Measurements from ENCODE around the gene DYNLT5.
A peak's percentile ranks its signal among the peaks of the same experiment; 100 is the strongest.
"Not testable (repeated sequence)": the region's sequence is repeated elsewhere in the genome, so short reads cannot be mapped to it uniquely, and the experiment has no call there.

The DYNLT5 gene

DNA sequence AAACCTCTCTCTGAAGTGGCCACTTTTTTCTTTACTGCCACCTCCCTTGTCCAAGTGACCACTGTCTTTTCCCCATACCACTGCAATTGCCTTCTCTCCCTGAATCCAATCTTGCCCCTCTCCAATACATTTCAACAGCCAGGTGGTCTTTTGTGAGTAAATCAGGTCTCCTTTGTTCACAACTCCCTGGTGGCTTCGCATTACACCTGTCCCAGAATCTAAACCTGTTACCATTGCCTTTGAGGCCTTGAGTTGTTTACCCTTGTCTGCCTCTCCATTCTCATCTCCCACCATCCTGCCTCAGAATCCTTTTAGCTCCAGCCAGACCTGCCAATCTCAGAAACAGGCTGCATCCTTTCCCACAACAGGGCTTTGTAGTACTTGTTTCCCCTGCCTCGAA lies 21.8 kb upstream of the DYNLT5 start:
- Histone ChIP-seq H3K4me3 (ENCODE audit: low read length) (no peak overlapping the region), H3K27me3 (replicated peaks; ENCODE audit: control insufficient read depth, insufficient read depth, low read length) (no peaks in the 10 kb centered on the region), H3K9ac (ENCODE audit: low read length) (no peak overlapping the region), H3K9me3 (ENCODE audit: control insufficient read depth, low read length) (no peaks in the 10 kb centered on the region), H3K36me3 (ENCODE audit: control insufficient read depth, insufficient read depth, low read length, severe bottlenecking) (no peaks in the 10 kb centered on the region), H3K4me1 (ENCODE audit: control insufficient read depth, insufficient read depth, low read length) (peaks cover 29% of the 10 kb centered on the region)
- DNase-seq (ENCODE audit: low read depth), result no peak

DNA sequence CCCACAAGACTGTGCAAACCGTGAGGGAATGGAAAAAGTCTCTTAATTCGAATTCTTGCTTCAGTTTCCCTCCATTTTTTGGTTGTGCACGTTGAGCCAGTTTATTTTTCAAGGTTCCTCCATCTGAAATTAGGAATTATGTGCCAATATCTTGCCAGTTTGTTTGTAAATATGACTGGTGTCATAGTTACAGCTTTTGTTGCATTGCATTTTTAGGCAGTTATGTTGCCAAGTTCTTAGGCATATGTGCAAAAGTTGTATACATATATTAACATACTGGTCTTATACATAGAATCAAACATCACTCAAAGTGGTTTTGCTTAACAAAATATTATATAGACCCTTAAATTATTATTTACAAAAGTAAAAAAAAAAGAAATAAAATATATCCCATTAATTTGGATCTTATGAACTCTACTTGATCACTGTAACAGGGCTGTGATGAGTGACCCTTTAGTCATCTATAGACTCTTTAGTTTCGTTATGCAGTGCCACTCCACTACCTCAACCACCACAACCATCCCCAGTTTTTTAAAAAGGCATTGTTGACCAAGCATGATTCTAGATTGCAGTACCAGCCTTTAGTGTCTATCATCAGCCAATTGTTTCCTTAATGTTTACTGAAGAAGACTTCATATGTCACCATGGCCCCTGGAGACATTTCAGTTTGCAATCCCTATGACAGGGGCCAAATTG lies 20.9 kb upstream of the DYNLT5 start:
- Histone ChIP-seq H3K4me1 (ENCODE audit: control insufficient read depth, insufficient read depth, low read length) (peaks cover 22% of the 10 kb centered on the region), H3K9ac (ENCODE audit: low read length) (no peak overlapping the region)
- DNase-seq (ENCODE audit: low read depth), result no peak

DNA sequence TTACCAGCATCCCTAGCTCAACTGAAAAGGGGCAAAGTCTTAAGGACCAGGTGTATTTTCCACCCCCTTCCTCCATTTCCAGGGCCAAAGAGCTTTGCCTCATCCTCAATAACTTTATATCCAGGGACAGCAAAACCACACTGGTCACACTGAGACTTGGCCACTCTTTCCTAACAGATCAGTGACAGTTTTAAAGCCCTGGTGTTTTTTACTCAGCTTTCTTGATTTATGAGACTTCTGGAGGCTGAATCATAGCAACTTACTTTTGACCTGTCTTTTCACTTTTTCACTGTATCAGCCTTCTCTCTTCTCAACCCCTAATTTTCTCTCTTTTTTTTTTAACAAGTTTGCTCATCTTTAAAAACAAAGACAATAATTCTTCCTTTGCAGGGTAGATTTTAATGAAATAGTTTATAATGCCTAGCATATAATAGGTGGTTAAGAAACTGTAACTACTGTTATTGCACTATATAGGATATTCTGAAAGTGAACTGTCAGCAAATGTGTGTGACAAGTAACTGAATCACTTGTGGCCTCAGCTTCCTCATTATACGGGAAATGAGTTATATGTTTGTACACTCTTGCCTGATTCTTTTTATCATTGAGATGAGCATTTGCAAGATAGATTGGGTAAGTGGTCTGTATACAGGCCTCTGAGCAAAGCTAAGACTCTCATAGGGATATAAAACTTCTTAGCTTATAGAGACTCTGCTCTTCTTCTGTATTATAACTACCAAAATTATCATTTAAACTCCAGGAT lies 19.7 kb upstream of the DYNLT5 start:
- no peaks in the 10 kb centered on the region for H3K27me3 ChIP-seq (replicated peaks; ENCODE audit: control insufficient read depth, insufficient read depth, low read length)
- no peak overlapping the region for H3K9ac ChIP-seq (ENCODE audit: low read length)
- no peaks in the 10 kb centered on the region for H3K36me3 ChIP-seq (ENCODE audit: control insufficient read depth, insufficient read depth, low read length, severe bottlenecking)
- H3K9me3 ChIP-seq (ENCODE audit: control insufficient read depth, low read length), result no peaks in the 10 kb centered on the region
- DNase-seq (ENCODE audit: low read depth), result no peak
- no peak overlapping the region for H3K4me3 ChIP-seq (ENCODE audit: low read length)
- H3K4me1 ChIP-seq (ENCODE audit: control insufficient read depth, insufficient read depth, low read length), result peaks cover 19% of the 10 kb centered on the region

More for the DNA sequence above, 20.9 kb upstream of the DYNLT5 start:
- H3K4me3 ChIP-seq (ENCODE audit: low read length), result no peak overlapping the region
- H3K36me3 ChIP-seq (ENCODE audit: control insufficient read depth, insufficient read depth, low read length, severe bottlenecking), result no peaks in the 10 kb centered on the region
- no peaks in the 10 kb centered on the region for H3K9me3 ChIP-seq (ENCODE audit: control insufficient read depth, low read length)
- H3K27me3 ChIP-seq (replicated peaks; ENCODE audit: control insufficient read depth, insufficient read depth, low read length), result no peaks in the 10 kb centered on the region

DNA sequence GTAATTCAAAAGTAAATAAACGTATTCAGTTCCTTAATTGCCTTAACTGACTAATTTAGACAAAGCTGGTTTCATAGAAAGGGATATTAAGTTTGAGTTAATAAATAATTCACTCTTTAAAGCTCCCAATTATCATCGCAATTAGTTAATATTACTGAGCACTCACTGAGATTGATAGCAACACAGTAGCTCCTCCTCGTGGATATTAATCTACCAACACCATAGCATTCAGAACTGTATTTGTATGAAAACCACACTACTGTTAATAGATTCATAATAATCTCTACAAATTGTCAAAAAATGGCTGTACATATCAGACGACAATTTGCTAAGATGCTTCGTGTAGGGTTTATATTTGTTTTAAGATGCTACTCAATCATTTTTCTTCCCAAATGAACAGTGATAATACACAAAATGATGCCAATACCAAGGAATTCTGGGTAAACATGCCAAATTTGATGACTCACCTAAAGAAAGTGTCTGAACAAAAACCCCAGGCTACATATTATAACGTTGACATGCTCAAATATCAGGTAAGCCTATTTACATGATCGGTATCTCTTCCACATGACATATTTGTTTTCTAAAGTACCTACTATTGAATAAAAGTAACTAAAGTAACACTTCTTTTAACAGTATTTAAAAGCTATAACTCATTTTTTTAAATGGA lies 18.8 kb upstream of the DYNLT5 start:
- Histone ChIP-seq H3K36me3 (ENCODE audit: control insufficient read depth, insufficient read depth, low read length, severe bottlenecking) (no peaks in the 10 kb centered on the region), H3K9ac (ENCODE audit: low read length) (no peak overlapping the region), H3K4me3 (ENCODE audit: low read length) (no peak overlapping the region), H3K9me3 (ENCODE audit: control insufficient read depth, low read length) (no peaks in the 10 kb centered on the region), H3K4me1 (ENCODE audit: control insufficient read depth, insufficient read depth, low read length) (peaks cover 16% of the 10 kb centered on the region), H3K27me3 (replicated peaks; ENCODE audit: control insufficient read depth, insufficient read depth, low read length) (no peaks in the 10 kb centered on the region)
- peak; percentile 34 for DNase-seq (ENCODE audit: low read depth)

DNA sequence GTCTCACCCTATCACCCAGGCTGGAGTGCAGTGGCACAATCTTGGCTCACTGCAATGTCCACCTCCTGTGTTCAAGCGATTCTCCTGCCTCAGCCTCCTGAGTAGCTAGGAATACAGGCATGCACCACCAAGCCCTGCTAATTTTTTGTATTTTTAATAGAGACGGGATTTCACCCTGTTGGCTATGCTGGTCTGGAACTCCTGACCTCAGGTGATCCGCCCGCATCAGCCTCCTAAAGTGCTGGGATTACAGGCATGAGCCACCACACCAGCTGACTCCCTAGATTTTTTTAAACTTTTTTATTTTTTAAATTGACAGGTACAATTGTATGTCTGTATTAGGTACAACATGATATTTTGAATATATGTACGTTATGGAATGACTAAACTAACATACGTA lies 17.7 kb upstream of the DYNLT5 start:
- peaks cover 16% of the 10 kb centered on the region for H3K4me1 ChIP-seq (ENCODE audit: control insufficient read depth, insufficient read depth, low read length)
- not testable (repeated sequence) for H3K36me3 ChIP-seq (ENCODE audit: control insufficient read depth, insufficient read depth, low read length, severe bottlenecking); H3K9ac ChIP-seq (ENCODE audit: low read length); DNase-seq (ENCODE audit: low read depth); H3K4me3 ChIP-seq (ENCODE audit: low read length); H3K9me3 ChIP-seq (ENCODE audit: control insufficient read depth, low read length); H3K27me3 ChIP-seq (replicated peaks; ENCODE audit: control insufficient read depth, insufficient read depth, low read length)

DNA sequence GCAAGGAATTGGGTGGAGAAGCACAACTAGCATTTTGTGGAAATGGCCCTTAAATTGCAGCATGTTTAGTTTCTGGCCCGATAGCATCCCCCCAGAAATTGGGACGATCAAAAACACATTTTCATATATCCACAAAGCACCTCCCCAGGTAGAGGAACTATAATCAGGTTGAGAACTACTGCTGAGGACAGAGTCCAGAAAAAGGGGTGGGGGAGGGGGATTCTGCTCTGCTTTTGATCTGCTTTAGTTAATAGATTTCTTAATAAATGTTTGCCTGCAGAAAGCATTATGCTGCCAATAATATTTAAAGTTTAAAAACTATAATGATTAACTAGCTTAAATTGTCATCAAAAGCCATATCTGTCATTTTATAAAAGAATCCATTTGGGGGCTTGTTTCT lies 14.4 kb upstream of the DYNLT5 start:
- peaks cover 9% of the 10 kb centered on the region for H3K4me1 ChIP-seq (ENCODE audit: control insufficient read depth, insufficient read depth, low read length)
- H3K27me3 ChIP-seq (replicated peaks; ENCODE audit: control insufficient read depth, insufficient read depth, low read length), result no peaks in the 10 kb centered on the region
- no peak overlapping the region for H3K4me3 ChIP-seq (ENCODE audit: low read length)
- no peak overlapping the region for H3K9ac ChIP-seq (ENCODE audit: low read length)
- no peaks in the 10 kb centered on the region for H3K9me3 ChIP-seq (ENCODE audit: control insufficient read depth, low read length)
- no peak for DNase-seq (ENCODE audit: low read depth)
- no peaks in the 10 kb centered on the region for H3K36me3 ChIP-seq (ENCODE audit: control insufficient read depth, insufficient read depth, low read length, severe bottlenecking)

DNA sequence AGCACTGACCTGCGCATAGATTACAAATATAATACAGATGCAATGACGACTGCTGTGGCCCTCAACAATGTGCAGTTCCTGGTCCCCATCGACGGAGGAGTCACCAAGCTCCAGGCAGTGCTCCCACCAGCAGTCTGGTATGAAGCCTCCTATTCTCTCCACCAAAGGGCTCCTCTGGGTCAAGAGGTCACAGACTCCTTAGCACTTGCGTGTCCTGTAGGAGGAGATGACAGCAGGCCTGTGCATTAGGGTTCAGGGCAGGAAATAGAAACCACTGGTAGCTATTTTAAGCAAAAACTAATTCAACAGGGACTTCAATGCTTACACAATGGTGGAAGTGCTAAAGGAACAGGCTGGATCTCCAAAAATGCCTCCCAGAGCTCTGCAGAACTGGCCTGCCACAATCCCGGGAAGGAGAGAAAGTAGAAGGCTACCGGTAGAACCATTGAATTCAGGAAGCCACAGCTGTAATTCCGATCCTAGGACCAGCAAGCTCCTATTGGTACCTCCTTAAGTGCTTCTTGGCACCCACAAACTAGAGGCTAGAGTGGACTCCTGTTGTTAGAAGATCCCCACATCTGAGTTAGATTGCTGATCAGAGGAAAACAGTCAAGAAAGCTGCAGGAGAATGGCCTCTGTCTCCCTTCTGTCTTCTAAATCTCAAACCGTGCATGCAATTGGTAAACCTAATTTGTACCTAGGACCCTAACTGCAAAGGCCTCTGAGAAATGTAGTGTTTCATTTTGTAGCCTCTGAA lies 12.7 kb upstream of the DYNLT5 start:
- H3K4me3 ChIP-seq (ENCODE audit: low read length), result no peak overlapping the region
- DNase-seq (ENCODE audit: low read depth), result no peak
- H3K36me3 ChIP-seq (ENCODE audit: control insufficient read depth, insufficient read depth, low read length, severe bottlenecking), result no peaks in the 10 kb centered on the region
- H3K9ac ChIP-seq (ENCODE audit: low read length), result no peak overlapping the region
- no peaks in the 10 kb centered on the region for H3K9me3 ChIP-seq (ENCODE audit: control insufficient read depth, low read length)
- H3K27me3 ChIP-seq (replicated peaks; ENCODE audit: control insufficient read depth, insufficient read depth, low read length), result no peaks in the 10 kb centered on the region
- no peaks in the 10 kb centered on the region for H3K4me1 ChIP-seq (ENCODE audit: control insufficient read depth, insufficient read depth, low read length)

DNA sequence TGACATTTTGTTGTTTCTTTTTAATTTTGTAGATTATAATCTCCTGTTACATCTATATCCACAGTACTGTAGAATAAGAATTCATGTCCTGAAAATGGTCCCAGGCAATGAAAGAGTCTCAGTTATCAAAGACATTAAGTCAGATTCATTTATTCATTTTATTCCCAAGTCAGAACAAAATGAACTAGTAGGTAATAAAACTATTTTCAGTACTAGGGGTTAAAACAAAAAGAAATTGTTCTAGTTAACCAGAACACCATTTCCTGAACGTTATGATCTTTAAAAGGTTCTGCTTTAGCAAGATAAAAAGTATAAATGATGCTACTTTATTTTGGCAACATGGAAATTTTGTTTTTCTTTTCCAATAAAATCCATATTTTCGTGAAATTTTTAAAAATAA lies 6.8 kb upstream of the DYNLT5 start:
- Histone ChIP-seq H3K9ac (ENCODE audit: low read length) (no peak overlapping the region), H3K27me3 (replicated peaks; ENCODE audit: control insufficient read depth, insufficient read depth, low read length) (no peaks in the 10 kb centered on the region), H3K36me3 (ENCODE audit: control insufficient read depth, insufficient read depth, low read length, severe bottlenecking) (no peaks in the 10 kb centered on the region), H3K4me3 (ENCODE audit: low read length) (no peak overlapping the region), H3K4me1 (ENCODE audit: control insufficient read depth, insufficient read depth, low read length) (peaks cover 8% of the 10 kb centered on the region), H3K9me3 (ENCODE audit: control insufficient read depth, low read length) (no peaks in the 10 kb centered on the region)
- DNase-seq (ENCODE audit: low read depth), result no peak

DNA sequence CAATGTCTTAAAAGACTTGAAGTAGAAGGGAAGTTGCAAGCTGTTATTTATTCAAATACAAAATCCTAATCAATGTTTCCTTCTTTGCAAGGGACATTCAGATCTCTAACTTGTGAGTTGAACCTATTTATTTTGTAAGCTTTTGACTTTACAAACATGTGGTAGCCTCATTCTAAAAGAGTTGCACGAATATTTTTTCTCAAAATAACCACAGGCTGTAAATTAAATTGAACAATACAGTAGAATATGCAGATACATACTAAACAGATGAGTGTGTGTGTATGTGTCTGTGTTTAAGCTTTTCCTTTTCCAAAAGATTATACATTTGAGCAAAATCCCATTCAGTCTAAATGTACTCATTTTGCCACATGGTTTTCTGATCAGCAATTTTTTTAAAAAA lies 4.8 kb upstream of the DYNLT5 start:
- H3K9me3 ChIP-seq (ENCODE audit: control insufficient read depth, low read length), result no peaks in the 10 kb centered on the region
- H3K4me1 ChIP-seq (ENCODE audit: control insufficient read depth, insufficient read depth, low read length), result peaks cover 9% of the 10 kb centered on the region
- no peaks in the 10 kb centered on the region for H3K36me3 ChIP-seq (ENCODE audit: control insufficient read depth, insufficient read depth, low read length, severe bottlenecking)
- H3K9ac ChIP-seq (ENCODE audit: low read length), result no peak overlapping the region
- no peak overlapping the region for H3K4me3 ChIP-seq (ENCODE audit: low read length)
- DNase-seq (ENCODE audit: low read depth), result peak; percentile 62
- H3K27me3 ChIP-seq (replicated peaks; ENCODE audit: control insufficient read depth, insufficient read depth, low read length), result no peaks in the 10 kb centered on the region

DNA sequence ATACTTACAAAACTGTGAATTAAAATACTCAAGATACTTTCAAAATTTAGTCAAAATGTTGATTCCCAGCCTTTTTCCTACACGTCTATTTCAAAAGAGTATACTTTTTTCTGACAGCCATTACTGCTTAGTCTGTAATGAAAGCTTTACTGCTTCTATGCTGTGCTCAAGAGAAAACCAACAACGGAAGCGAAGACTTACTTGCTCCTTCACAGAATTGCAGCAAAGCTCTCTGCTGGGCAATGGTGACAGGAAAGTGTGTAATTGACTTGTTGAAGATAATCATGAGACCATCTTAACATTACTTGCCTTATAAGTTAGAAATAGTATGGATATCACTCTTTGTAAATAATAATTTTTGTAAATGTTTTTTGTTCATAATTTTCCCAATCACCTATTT lies 1.7 kb upstream of the DYNLT5 start:
- DNase-seq (ENCODE audit: low read depth), result no peak
- H3K9ac ChIP-seq (ENCODE audit: low read length), result no peak overlapping the region

DNA sequence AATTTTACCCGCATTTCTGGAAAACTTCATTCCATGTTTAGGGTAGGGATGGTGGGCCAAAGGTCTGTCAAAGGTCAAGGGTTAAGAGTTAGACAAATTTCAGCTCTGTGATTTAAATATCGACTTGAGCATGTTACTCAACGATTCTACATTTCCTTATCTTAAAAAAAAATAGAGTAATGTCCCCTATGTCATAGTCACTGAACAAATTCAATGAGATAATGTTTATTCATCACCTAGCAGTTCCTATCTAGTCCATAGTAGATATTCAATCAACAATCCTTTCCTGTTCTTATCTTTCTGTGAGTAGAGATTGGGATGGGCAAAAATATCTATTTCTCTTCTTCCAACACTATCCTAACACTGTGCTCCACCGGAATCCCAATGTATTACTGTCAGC lies 1.1 kb upstream of the DYNLT5 start:
- Histone ChIP-seq H3K9me3 (ENCODE audit: control insufficient read depth, low read length) (no peaks in the 10 kb centered on the region), H3K9ac (ENCODE audit: low read length) (no peak overlapping the region), H3K36me3 (ENCODE audit: control insufficient read depth, insufficient read depth, low read length, severe bottlenecking) (no peaks in the 10 kb centered on the region), H3K27me3 (replicated peaks; ENCODE audit: control insufficient read depth, insufficient read depth, low read length) (no peaks in the 10 kb centered on the region), H3K4me3 (ENCODE audit: low read length) (no peak overlapping the region), H3K4me1 (ENCODE audit: control insufficient read depth, insufficient read depth, low read length) (peaks cover 11% of the 10 kb centered on the region)
- DNase-seq (ENCODE audit: low read depth), result no peak

More for the DNA sequence above, 1.7 kb upstream of the DYNLT5 start:
- Histone ChIP-seq H3K36me3 (ENCODE audit: control insufficient read depth, insufficient read depth, low read length, severe bottlenecking) (no peaks in the 10 kb centered on the region), H3K9me3 (ENCODE audit: control insufficient read depth, low read length) (no peaks in the 10 kb centered on the region), H3K4me3 (ENCODE audit: low read length) (no peak overlapping the region), H3K27me3 (replicated peaks; ENCODE audit: control insufficient read depth, insufficient read depth, low read length) (no peaks in the 10 kb centered on the region), H3K4me1 (ENCODE audit: control insufficient read depth, insufficient read depth, low read length) (peaks cover 11% of the 10 kb centered on the region)

Measured in adipocyte (in vitro differentiated cells).